ENCODE data around the gene FEN1. TPM values are rescaled to one million over a fixed set of nuclear protein-coding genes. Genes with fewer than 3 reads are reported as not detected.
A peak's percentile ranks its signal among the peaks of the same experiment; 100 is the strongest.

The FEN1 gene
- total and polyA plus RNA-seq, 12 donors = 3.9 to 32.0 (median 10.0) TPM

GRCh38 chr11:61776561-61777075 is 16.1 kb upstream of the FEN1 start:
- Histone ChIP-seq H3K27me3 (no peaks in the 10 kb centered on the region), H3K4me1 (replicated peaks in 1 of 2) (peaks cover 0 to 11% of the 10 kb centered on the region in 2 donors), H3K9me3 (replicated peaks in 1 of 3) (no peaks in the 10 kb centered on the region), H3K4me3 (peak overlapping the region in 1 of 4 donors; percentile 50), H3K27ac (peak overlapping the region in 4 of 5 donors; percentile 39 to 80 (median 60)), H3K36me3 (replicated peaks in 1 of 2) (no peaks in the 10 kb centered on the region)
- 20 to 56% (median 45%) methylated on average over 2 to 9 of the region's 9 CpGs for WGBS, 4 donors
- TF ChIP-seq CTCF (IDR thresholded peaks at IDR 0.05) = peak; percentile 66 to 75 (median 70)
- no peak for TF ChIP-seq POLR2A (IDR thresholded peaks at IDR 0.05)
- intact Hi-C loops (cut with DNase I) = no loop called here
- peak; percentile 70 to 82 (median 77) for DNase-seq

DNA sequence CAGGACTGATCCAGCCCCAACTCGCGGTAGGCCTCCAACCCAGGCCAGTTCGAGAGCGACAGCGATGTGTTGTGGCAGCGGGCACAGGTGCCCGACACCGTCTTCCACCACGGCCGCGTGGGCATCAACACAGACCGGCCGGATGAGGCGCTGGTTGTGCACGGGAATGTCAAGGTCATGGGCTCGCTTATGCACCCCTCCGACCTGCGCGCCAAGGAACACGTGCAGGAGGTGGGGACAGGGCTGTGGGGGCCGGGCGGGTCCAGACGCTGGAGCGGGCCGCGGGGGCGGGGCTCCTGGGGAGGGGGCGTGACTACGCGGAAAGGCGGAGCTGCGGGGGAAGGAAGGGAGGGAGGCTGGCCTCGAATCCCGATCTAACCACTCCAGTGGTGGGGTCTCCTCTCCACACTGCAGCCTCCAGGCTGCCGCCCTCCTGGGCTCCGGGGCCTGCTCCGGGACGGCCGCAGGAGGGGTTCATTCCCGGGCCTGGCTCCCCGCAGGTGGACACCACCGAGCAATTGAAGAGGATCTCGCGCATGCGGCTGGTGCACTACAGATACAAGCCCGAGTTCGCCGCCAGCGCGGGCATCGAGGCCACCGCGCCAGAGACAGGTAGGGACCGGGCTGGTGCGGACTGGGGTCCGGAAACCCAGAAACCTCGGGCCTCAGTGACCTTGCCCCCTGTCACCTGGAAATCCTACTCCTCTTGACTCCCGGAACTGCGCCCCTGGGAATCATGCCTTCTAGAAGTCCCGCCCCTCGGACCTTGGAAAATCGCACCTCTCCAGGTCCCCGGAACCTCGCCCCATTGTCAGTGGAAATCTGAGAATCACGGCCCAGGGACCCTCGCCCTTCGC is 15.2 kb upstream of the FEN1 start:
- Histone ChIP-seq H3K27ac (peak overlapping the region in 4 of 5 donors; percentile 39 to 80 (median 60)), H3K4me1 (replicated peaks in 1 of 2) (peaks cover 0 to 11% of the 10 kb centered on the region in 2 donors), H3K27me3 (no peaks in the 10 kb centered on the region), H3K4me3 (peak overlapping the region in 1 of 4 donors; percentile 50), H3K36me3 (replicated peaks in 1 of 2) (no peaks in the 10 kb centered on the region), H3K9me3 (replicated peaks in 1 of 3) (no peaks in the 10 kb centered on the region)
- intact Hi-C loops (cut with DNase I) = no loop called here
- WGBS, 4 donors = 23 to 45% (median 29%) methylated on average over 9 to 66 of the region's 67 CpGs
- DNase-seq = peak; percentile 84 to 92 (median 86)
- TF ChIP-seq CTCF (IDR thresholded peaks at IDR 0.05) = no peak
- peak in 1 of 2 donors; percentile 34 for TF ChIP-seq POLR2A (IDR thresholded peaks at IDR 0.05)

DNA sequence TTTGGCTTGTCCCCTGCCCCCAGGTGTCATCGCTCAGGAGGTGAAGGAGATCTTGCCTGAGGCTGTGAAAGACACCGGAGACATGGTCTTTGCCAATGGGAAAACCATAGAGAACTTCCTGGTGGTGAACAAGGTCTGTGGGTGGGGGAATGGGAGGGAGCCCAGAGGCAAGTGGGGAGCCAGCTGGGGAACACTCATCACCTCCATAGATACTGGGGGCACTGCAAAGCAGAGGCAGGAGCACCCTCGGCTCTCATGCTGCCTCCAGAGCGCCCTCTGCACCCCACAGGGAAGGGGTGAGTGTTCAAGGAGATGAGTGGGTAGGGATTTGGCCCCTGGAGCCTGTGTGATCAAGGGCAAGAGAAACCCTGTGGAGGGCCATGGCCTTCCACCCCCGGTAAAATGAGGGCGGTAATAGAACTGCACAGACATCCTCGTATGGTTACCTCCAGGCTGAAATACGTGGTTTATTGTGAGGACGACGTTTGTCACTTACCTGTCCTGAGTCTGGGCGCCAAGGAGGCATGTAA is 14.3 kb upstream of the FEN1 start:
- no peak overlapping the region for H3K4me3 ChIP-seq
- WGBS, 4 donors = 83 to 90% (median 87%) methylated on average over 11 of the region's 11 CpGs
- TF ChIP-seq CTCF (IDR thresholded peaks at IDR 0.05) (no peak), POLR2A (IDR thresholded peaks at IDR 0.05) (no peak)
- H3K9me3 ChIP-seq (replicated peaks in 1 of 3) = no peaks in the 10 kb centered on the region
- intact Hi-C loops (cut with DNase I) = no loop called here
- H3K4me1 ChIP-seq (replicated peaks in 1 of 2) = peaks cover 0 to 11% of the 10 kb centered on the region in 2 donors
- no peaks in the 10 kb centered on the region for H3K36me3 ChIP-seq (replicated peaks in 1 of 2)
- DNase-seq = no peak
- H3K27ac ChIP-seq = no peak overlapping the region
- H3K27me3 ChIP-seq = no peaks in the 10 kb centered on the region

GRCh38 chr11:61778920-61779650 is 13.6 kb upstream of the FEN1 start:
- Histone ChIP-seq H3K9me3 (replicated peaks in 1 of 3) (no peaks in the 10 kb centered on the region), H3K4me1 (replicated peaks in 1 of 2) (peaks cover 0 to 11% of the 10 kb centered on the region in 2 donors), H3K27ac (no peak overlapping the region), H3K27me3 (no peaks in the 10 kb centered on the region), H3K4me3 (no peak overlapping the region), H3K36me3 (replicated peaks in 1 of 2) (no peaks in the 10 kb centered on the region)
- intact Hi-C loops (cut with DNase I) = no loop called here
- no peak for DNase-seq
- 88 to 100% (median 91%) methylated on average over 4 to 24 of the region's 24 CpGs for WGBS, 4 donors
- TF ChIP-seq POLR2A (IDR thresholded peaks at IDR 0.05) = no peak
- no peak for TF ChIP-seq CTCF (IDR thresholded peaks at IDR 0.05)
